Measurements from ENCODE around the gene CAMK1G.
A peak's percentile ranks its signal among the peaks of the same experiment; 100 is the strongest.

- peak; percentile 24 for TF ChIP-seq CTCF (IDR thresholded peaks at IDR 0.05; ENCODE audit: borderline replicate concordance, extremely low read depth, low read length, poor library complexity, severe bottlenecking)
- no peak for TF ChIP-seq EZH2 (IDR thresholded peaks at IDR 0.05; ENCODE audit: borderline replicate concordance, low read depth, low read length, severe bottlenecking)
These were observed 28.5 kb upstream of the CAMK1G start for GRCh38 chr1:209554761-209555611.

All from DND-41 (cell line).